Measurements from ENCODE around the gene CCHCR1. TPM values are rescaled to one million over a fixed set of nuclear protein-coding genes. Genes with fewer than 3 reads are reported as not detected.

The CCHCR1 gene
- total RNA-seq, 1 experiment from 2014 or later: 45.5 TPM

DNA sequence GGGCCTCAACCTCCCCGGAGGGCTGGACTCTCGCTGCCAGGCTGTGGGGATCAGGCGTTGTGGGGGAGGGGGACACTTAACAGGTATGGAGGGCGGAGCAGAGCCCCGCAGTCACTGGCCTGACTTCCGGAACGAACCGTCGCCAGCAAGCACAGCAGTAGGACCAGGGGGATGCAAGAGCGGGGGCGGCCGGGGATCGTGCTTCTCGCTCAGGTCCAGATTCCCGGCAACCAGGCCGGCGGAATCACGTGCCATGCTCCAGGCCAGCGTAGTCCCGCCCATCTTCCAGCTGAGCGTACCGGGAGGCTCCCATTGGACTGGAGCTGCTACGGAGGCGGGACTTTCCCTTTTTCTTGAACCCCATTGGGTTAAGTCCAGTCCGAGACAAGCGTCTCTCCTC lies 22.9 kb upstream of the CCHCR1 start:
- Histone ChIP-seq H3K9me3 (ENCODE audit: control insufficient read depth, low read depth, low read length) (no peaks in the 10 kb centered on the region), H3K27ac (ENCODE audit: insufficient read length, low read depth, low read length) (no peak overlapping the region), H2BK5ac (ENCODE audit: insufficient read length, low read length) (no peak overlapping the region), H3K79me1 (ENCODE audit: insufficient read depth, low read depth, low read length, poor library complexity, severe bottlenecking) (no peaks in the 10 kb centered on the region), H4K5ac (ENCODE audit: insufficient read length, low read depth, low read length) (no peak overlapping the region), H2BK15ac (ENCODE audit: low read depth, low read length) (no peak overlapping the region), H4K91ac (ENCODE audit: insufficient read length, low read depth, low read length) (no peak overlapping the region), H3K4ac (ENCODE audit: low read depth, low read length) (no peak overlapping the region), H3K9ac (ENCODE audit: extremely low read depth, insufficient read length, low read length) (no peak overlapping the region), H3K27me3 (ENCODE audit: insufficient read depth, low read length) (no peaks in the 10 kb centered on the region), H4K8ac (replicated peaks; ENCODE audit: insufficient read length, low read depth, low read length) (no peak overlapping the region), H3K14ac (ENCODE audit: insufficient read depth, low read length) (no peak overlapping the region), H2AK5ac (ENCODE audit: insufficient read length, low read length) (no peak overlapping the region), H2BK12ac (ENCODE audit: insufficient read length, low read depth, low read length) (no peak overlapping the region), H3K23me2 (ENCODE audit: insufficient read length, low read depth, low read length, poor library complexity, severe bottlenecking) (no peaks in the 10 kb centered on the region), H2BK120ac (ENCODE audit: low read depth, low read length, poor library complexity, severe bottlenecking) (no peak overlapping the region), H3K4me1 (ENCODE audit: insufficient read depth, low read length) (peaks cover 2% of the 10 kb centered on the region; the same call in 1 of the 2 replicates), H3K18ac (ENCODE audit: insufficient read length, low read depth, low read length) (no peak overlapping the region), H2AFZ (ENCODE audit: low read length) (no peak overlapping the region), H3K4me2 (ENCODE audit: insufficient read depth, insufficient read length, low read length) (no peak overlapping the region), H3K79me2 (ENCODE audit: insufficient read depth, low read length) (no peaks in the 10 kb centered on the region; the same call in 1 of the 2 replicates), H3K56ac (ENCODE audit: insufficient read length, low read depth, low read length) (no peak overlapping the region), H2BK20ac (ENCODE audit: low read depth, low read length, poor library complexity, severe bottlenecking) (no peak overlapping the region), H3T11ph (ENCODE audit: low read length) (no peak overlapping the region), H3K23ac (ENCODE audit: insufficient read length, low read depth, low read length) (no peak overlapping the region), H4K20me1 (ENCODE audit: control insufficient read depth, insufficient read depth, insufficient read length) (no peaks in the 10 kb centered on the region)
- H3K36me3 Mint-ChIP-seq (ENCODE audit: insufficient read depth in 1 of 3, low read depth in 3 of 3): peaks cover 0 to 6% (median 4%) of the 10 kb centered on the region in 3 experiments; a peak in 4 of 7 replicates
- H3K4me1 Mint-ChIP-seq: peaks cover 36 to 45% of the 10 kb centered on the region in 2 experiments
- H3K9me3 Mint-ChIP-seq: no peaks in the 10 kb centered on the region
- H3K27ac Mint-ChIP-seq: no peak overlapping the region
- TF ChIP-seq, protein P1, sequence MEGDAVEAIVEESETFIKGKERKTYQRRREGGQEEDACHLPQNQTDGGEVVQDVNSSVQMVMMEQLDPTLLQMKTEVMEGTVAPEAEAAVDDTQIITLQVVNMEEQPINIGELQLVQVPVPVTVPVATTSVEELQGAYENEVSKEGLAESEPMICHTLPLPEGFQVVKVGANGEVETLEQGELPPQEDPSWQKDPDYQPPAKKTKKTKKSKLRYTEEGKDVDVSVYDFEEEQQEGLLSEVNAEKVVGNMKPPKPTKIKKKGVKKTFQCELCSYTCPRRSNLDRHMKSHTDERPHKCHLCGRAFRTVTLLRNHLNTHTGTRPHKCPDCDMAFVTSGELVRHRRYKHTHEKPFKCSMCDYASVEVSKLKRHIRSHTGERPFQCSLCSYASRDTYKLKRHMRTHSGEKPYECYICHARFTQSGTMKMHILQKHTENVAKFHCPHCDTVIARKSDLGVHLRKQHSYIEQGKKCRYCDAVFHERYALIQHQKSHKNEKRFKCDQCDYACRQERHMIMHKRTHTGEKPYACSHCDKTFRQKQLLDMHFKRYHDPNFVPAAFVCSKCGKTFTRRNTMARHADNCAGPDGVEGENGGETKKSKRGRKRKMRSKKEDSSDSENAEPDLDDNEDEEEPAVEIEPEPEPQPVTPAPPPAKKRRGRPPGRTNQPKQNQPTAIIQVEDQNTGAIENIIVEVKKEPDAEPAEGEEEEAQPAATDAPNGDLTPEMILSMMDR (conservative IDR thresholded peaks at IDR 0.05): no peak
- 0 out of 2 replicates have a peak, but pooled peaks cover 1% of the 10 kb centered on the region for H3K27me3 Mint-ChIP-seq (ENCODE audit: low read depth)
- no CpG with 5 or more reads among the region's 26 CpGs for WGBS (ENCODE audit: extremely low coverage, insufficient read length, low lambda C conversion rate)
- DNase-seq: peak; percentile 86
- H3K4me3 Mint-ChIP-seq: no peak overlapping the region
